Lung (tissue), 12 donors: ENCODE data around the gene OXER1. TPM values are rescaled to one million over a fixed set of nuclear protein-coding genes. Genes with fewer than 3 reads are reported as not detected.
A peak's percentile ranks its signal among the peaks of the same experiment; 100 is the strongest.

Source experiments
- ATAC-seq: fragments of 200-7000 bp; cut with Tn5 transposase; one replicate; pipeline ENCODE4 v1.9.1; 2020; ENCODE audit warnings: moderate number of reproducible peaks; ENCODE audit not compliant: insufficient read depth, low FRiP score
- DNase-seq, 3 donors: peaks; one replicate each; pipeline ENCODE4 v3.0.0-alpha.2; 2013 to 2017
- H3K27ac ChIP-seq, 2 donors: one replicate each; pipeline ENCODE4 v1.5.1; 2013; ENCODE audit warnings: mild to moderate bottlenecking in 2 of 2, moderate library complexity in 2 of 2, control low read depth in 1 of 2, inconsistent platforms in 1 of 2, low read depth in 1 of 2, low read length in 1 of 2
- H3K27me3 ChIP-seq, 3 donors: one replicate each; pipeline ENCODE4 v1.5.1; 2013; ENCODE audit warnings: low read length in 2 of 3; ENCODE audit not compliant: control insufficient read depth in 3 of 3, insufficient read depth in 3 of 3
- H3K36me3 ChIP-seq, 4 donors: one replicate each; pipeline ENCODE4 v1.5.1; 2013; ENCODE audit warnings: low read length in 4 of 4, mild to moderate bottlenecking in 1 of 4, moderate library complexity in 1 of 4; ENCODE audit not compliant: control insufficient read depth in 4 of 4, insufficient read depth in 4 of 4
- H3K4me1 ChIP-seq, 5 donors: one replicate each; pipeline ENCODE4 v1.5.1; 2013; ENCODE audit warnings: low read length in 5 of 5, mild to moderate bottlenecking in 2 of 5, moderate library complexity in 1 of 5; ENCODE audit not compliant: control insufficient read depth in 5 of 5, insufficient read depth in 5 of 5
- H3K4me3 ChIP-seq: one replicate; pipeline ENCODE4 v1.5.1; 2013; ENCODE audit warnings: mild to moderate bottlenecking, control low read depth, moderate library complexity
- H3K9ac ChIP-seq, 2 donors: one replicate each; pipeline ENCODE4 v1.5.1; 2013; ENCODE audit warnings: low read length in 2 of 2, control low read depth in 1 of 2; ENCODE audit not compliant: insufficient read depth in 1 of 2
- H3K9me3 ChIP-seq, 4 donors: one replicate each; pipeline ENCODE4 v1.5.1; 2013; ENCODE audit warnings: low read length in 3 of 4, mild to moderate bottlenecking in 1 of 4, moderate library complexity in 1 of 4; ENCODE audit not compliant: control insufficient read depth in 4 of 4, insufficient read depth in 3 of 4
- CTCF ChIP-seq: IDR thresholded peaks from 2 replicates; pipeline ENCODE4 v1.5.1; 2012; ENCODE audit warnings: mild to moderate bottlenecking; ENCODE audit errors: control extremely low read depth, extremely low read depth
- WGBS, 2 donors: extraction: QIAGEN DNeasy Blood & Tissue Kit; methylation state at CpG; one replicate each; pipeline ENCODE4 v1.1.7; 2013; 5-methylcytosine and 5-hydroxymethylcytosine counted together
- polyA plus RNA-seq, 2 donors: library from polyadenylated mRNA; stranded (reverse); fragments of 200-250 nt; gene quantifications; one replicate each; pipeline ENCODE4 v1.2.1, GENCODE V29; 2013
- total RNA-seq, 2 donors: library from RNA; depleted of rRNA in 1 of 2; stranded (reverse); fragments of >200 nt in 1 of 2; gene quantifications; one replicate each; pipeline ENCODE4 v1.2.1, GENCODE V29; 2014 to 2021
- donor health status: control.
- donor health status: control.
- donor health status: Bipolar disorder and iron deficiency.
- donor health status: healthy.
- donor health status: DM: yes; HTN: yes; CAD: no.

Gene OXER1
- total and polyA plus RNA-seq, 4 donors: 0.59 to 2.1 (median 1.6) TPM

- TF ChIP-seq CTCF: no peak
- H3K9me3 ChIP-seq: no peaks in the 10 kb centered on the region
- no peak overlapping the region for H3K9ac ChIP-seq
- H3K27ac ChIP-seq: no peak overlapping the region
- H3K27me3 ChIP-seq: no peaks in the 10 kb centered on the region
- ATAC-seq (no peak), DNase-seq (no peak)
- H3K36me3 ChIP-seq: no peaks in the 10 kb centered on the region
- H3K4me1 ChIP-seq: peaks cover 0 to 38% (median 17%) of the 10 kb centered on the region in 5 donors
- 60 to 71% methylated on average over 3 of the region's 3 CpGs for WGBS, 2 donors
- no peak overlapping the region for H3K4me3 ChIP-seq
These were observed 31.9 kb upstream of the OXER1 start for GRCh38 chr2:42795841-42796301.

GRCh38 chr2:42795275-42795674, 31.3 kb upstream of the OXER1 start:
- ATAC-seq (no peak), DNase-seq (no peak)
- Histone ChIP-seq H3K27ac (no peak overlapping the region), H3K4me3 (no peak overlapping the region), H3K27me3 (no peaks in the 10 kb centered on the region), H3K36me3 (no peaks in the 10 kb centered on the region), H3K4me1 (peaks cover 0 to 36% (median 19%) of the 10 kb centered on the region in 5 donors), H3K9ac (no peak overlapping the region), H3K9me3 (no peaks in the 10 kb centered on the region)
- 92 to 95% methylated on average over 6 of the region's 6 CpGs for WGBS, 2 donors
- TF ChIP-seq CTCF: no peak

GRCh38 chr2:42794271-42795046, 30.5 kb upstream of the OXER1 start:
- no peaks in the 10 kb centered on the region for H3K27me3 ChIP-seq
- peak; percentile 60 to 81 (median 79) for DNase-seq
- H3K9me3 ChIP-seq: no peaks in the 10 kb centered on the region
- WGBS, 2 donors: 83 to 87% methylated on average over 8 of the region's 8 CpGs
- no peaks in the 10 kb centered on the region for H3K36me3 ChIP-seq
- no peak for TF ChIP-seq CTCF
- peaks cover 0 to 36% (median 24%) of the 10 kb centered on the region in 5 donors for H3K4me1 ChIP-seq
- no peak overlapping the region for H3K4me3 ChIP-seq
- no peak for ATAC-seq
- no peak overlapping the region for H3K27ac ChIP-seq
- peak overlapping the region in 1 of 2 donors; percentile 51 for H3K9ac ChIP-seq
